Measurements from ENCODE around the gene TIMELESS. TPM values are rescaled to one million over a fixed set of nuclear protein-coding genes. Genes with fewer than 3 reads are reported as not detected.

TIMELESS gene
- total and polyA plus RNA-seq, 10 of the 15 experiments (the other 5 are each of a cell fraction or from before 2014, with no cell fraction given), result 5.8 to 57.8 (median 31.8) TPM

DNA sequence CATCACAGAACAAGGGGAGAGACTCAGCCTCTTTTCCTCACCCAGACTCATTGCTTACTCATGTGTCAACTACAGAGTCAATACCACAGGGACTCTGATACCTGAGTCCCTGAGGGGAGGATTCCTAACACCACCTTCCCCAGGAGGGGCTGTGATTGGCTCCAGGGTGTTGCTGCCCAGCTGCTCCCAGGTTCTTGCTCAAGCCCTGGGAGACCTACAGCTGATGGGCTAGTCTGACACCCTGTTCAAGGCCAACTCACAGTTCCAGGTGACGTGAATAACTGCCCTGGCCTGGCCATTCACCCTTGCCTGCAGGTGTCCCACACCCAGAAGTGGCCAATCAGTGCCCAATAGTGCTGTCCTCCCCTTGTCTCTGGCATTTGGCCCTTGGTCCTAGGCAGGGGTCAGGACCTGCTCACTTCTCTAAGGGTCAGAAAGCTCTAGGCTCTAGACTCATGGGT is 27.8 kb upstream of the TIMELESS start:
- H3K9ac ChIP-seq (ENCODE audit: control insufficient read depth, insufficient read depth, low read length), result no peak overlapping the region
- ChIA-PET SMC1A (ENCODE audit: uncharacterized antibody, unreplicated experiment) (interaction anchor here (0.9 kb wide), 1 partner anchor 16 kb away, joined by 3 read pairs; no protein-coding TSS in a partner anchor), RAD21 (ENCODE audit: unreplicated experiment) (no interaction called here), POLR2A (interaction anchor here (0.5 to 0.6 kb wide), 2 partner anchors 132 to 157 kb away, joined by 3 to 4 read pairs; no protein-coding TSS in a partner anchor), CTCF (interaction anchor here (0.8 kb wide), 1 partner anchor 13 kb away, joined by 4 read pairs; no protein-coding TSS in a partner anchor)
- H3K4me3 ChIP-seq, result no peak overlapping the region
- peaks cover 3% of the 10 kb centered on the region for H3K79me2 ChIP-seq (ENCODE audit: control insufficient read depth, insufficient read depth, low read length)
- no peak for TF ChIP-seq GATAD2B (conservative IDR thresholded peaks at IDR 0.05; ENCODE audit: low read depth)
- intact Hi-C loops (cut with micrococcal nuclease; ENCODE audit: unreplicated experiment) (no loop called here), in situ Hi-C loops (cut with MboI) (no loop called here)
- no TSS peak for BruUV-seq (replicated peaks)
- no peak for FAIRE-seq
- H3K4me1 ChIP-seq (ENCODE audit: control insufficient read depth, insufficient read depth, low read length), result peaks cover 14% of the 10 kb centered on the region
- DNase-seq (ENCODE audit: low read depth, low spot score), result no peak
- H3K36me3 ChIP-seq (ENCODE audit: control insufficient read depth in 2 of 2, insufficient read depth in 2 of 2, low read length in 1 of 2), result peaks cover 0 to under 1% of the 10 kb centered on the region in 2 experiments; a peak in 2 of 4 replicates
- H2AFZ ChIP-seq (ENCODE audit: control insufficient read depth, low read depth, low read length), result no peak overlapping the region
- WGBS (ENCODE audit: insufficient coverage, insufficient replicate concordance, low lambda C conversion rate, missing lambda C conversion rate), result 100% methylated on average over 1 of the region's 1 CpG
- no peaks in the 10 kb centered on the region for H3K27me3 ChIP-seq (replicated peaks in 1 of 2; ENCODE audit: control insufficient read depth in 2 of 2, insufficient read depth in 2 of 2, low read length in 1 of 2)
- peaks cover 3% of the 10 kb centered on the region; the same call in 1 of the 2 replicates for H4K20me1 ChIP-seq (ENCODE audit: control insufficient read depth, insufficient read depth)
- no peak overlapping the region for H3K27ac ChIP-seq (ENCODE audit: control insufficient read depth, insufficient read depth)
- H3K9me3 ChIP-seq (replicated peaks; ENCODE audit: control insufficient read depth, insufficient read depth, low read length), result no peaks in the 10 kb centered on the region
- H3K4me2 ChIP-seq (ENCODE audit: control insufficient read depth, insufficient read depth), result no peak overlapping the region
- ATAC-seq, result peak; percentile 10

GRCh38 chr12:56476143-56476542 is 26.9 kb upstream of the TIMELESS start:
- Histone ChIP-seq H3K9ac (ENCODE audit: control insufficient read depth, insufficient read depth, low read length) (no peak overlapping the region), H3K4me2 (ENCODE audit: control insufficient read depth, insufficient read depth) (no peak overlapping the region), H3K79me2 (ENCODE audit: control insufficient read depth, insufficient read depth, low read length) (peaks cover 7% of the 10 kb centered on the region), H3K4me1 (ENCODE audit: control insufficient read depth, insufficient read depth, low read length) (peaks cover 14% of the 10 kb centered on the region), H3K27me3 (replicated peaks in 1 of 2; ENCODE audit: control insufficient read depth in 2 of 2, insufficient read depth in 2 of 2, low read length in 1 of 2) (no peaks in the 10 kb centered on the region), H3K9me3 (replicated peaks; ENCODE audit: control insufficient read depth, insufficient read depth, low read length) (no peaks in the 10 kb centered on the region), H3K36me3 (ENCODE audit: control insufficient read depth in 2 of 2, insufficient read depth in 2 of 2, low read length in 1 of 2) (peaks cover 0 to 4% of the 10 kb centered on the region in 2 experiments; a peak in 2 of 4 replicates), H3K27ac (ENCODE audit: control insufficient read depth, insufficient read depth) (no peak overlapping the region), H2AFZ (ENCODE audit: control insufficient read depth, low read depth, low read length) (no peak overlapping the region), H3K4me3 (no peak overlapping the region), H4K20me1 (ENCODE audit: control insufficient read depth, insufficient read depth) (peaks cover 3% of the 10 kb centered on the region; the same call in 1 of the 2 replicates)
- FAIRE-seq, result no peak
- no TSS peak for BruUV-seq (replicated peaks)
- intact Hi-C loops (cut with micrococcal nuclease; ENCODE audit: unreplicated experiment) (no loop called here), in situ Hi-C loops (cut with MboI) (no loop called here)
- RAD21 ChIA-PET (ENCODE audit: unreplicated experiment), result interaction anchor here (0.6 kb wide), 1 partner anchor 289 kb away, joined by 3 read pairs; no protein-coding TSS in a partner anchor
- TF ChIP-seq EED (IDR thresholded peaks at IDR 0.05; ENCODE audit: low read depth) (no peak), GABPA (IDR thresholded peaks at IDR 0.05; ENCODE audit: low read depth) (no peak), EZH2 (IDR thresholded peaks at IDR 0.05; ENCODE audit: borderline replicate concordance, control insufficient read depth, low read depth, low read length) (no peak), SUZ12 (IDR thresholded peaks at IDR 0.05; ENCODE audit: unreplicated experiment) (no peak)
- POLR2A ChIA-PET, result interaction anchor here (0.6 kb wide), 1 partner anchor 104 kb away, joined by 5 read pairs; no protein-coding TSS in a partner anchor
- SMC1A ChIA-PET (ENCODE audit: uncharacterized antibody, unreplicated experiment), result no interaction called here
- CTCF ChIA-PET, result no interaction called here
- DNase-seq (ENCODE audit: low read depth, low spot score), result no peak
- 96% methylated on average over 6 of the region's 6 CpGs for WGBS (ENCODE audit: insufficient coverage, insufficient replicate concordance, low lambda C conversion rate, missing lambda C conversion rate)
- ATAC-seq, result no peak

Data from GM12878 (cell line).